GM12875 (cell line): ENCODE results near the gene IL1RAPL1.

Experiments
- H3K4me3 ChIP-seq: one replicate; pipeline ENCODE4 v1.5.1; 2011; ENCODE audit warnings: low read depth, low read length, control low read depth
- TF ChIP-seq, protein P1 (sequence below): IDR thresholded peaks from 2 replicates; pipeline ENCODE4 v1.5.1; 2011; ENCODE audit warnings: low read depth, mild to moderate bottlenecking, control low read depth, inconsistent platforms, low read length, moderate library complexity, borderline replicate concordance; ENCODE audit not compliant: insufficient read depth

Gene IL1RAPL1

DNA sequence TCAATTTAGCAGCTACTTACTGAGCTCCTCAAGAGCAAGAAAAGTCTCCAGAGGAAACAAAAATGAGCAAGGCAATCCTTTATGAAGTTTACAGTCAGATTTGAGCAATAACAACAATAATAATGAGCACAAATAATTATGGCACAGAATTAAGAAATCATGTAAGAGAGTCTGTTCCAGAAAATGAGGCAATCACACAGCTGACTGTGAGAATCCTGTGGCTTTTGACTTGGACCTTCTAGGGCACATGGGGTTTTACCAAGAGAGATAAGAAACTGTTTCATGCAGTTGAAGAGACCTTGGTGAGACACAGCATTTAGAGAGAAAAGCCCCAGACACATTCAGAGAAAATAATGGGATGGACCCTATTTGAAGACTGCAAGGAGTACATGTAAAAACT lies 1265.5 kb downstream of the IL1RAPL1 start:
- no peak overlapping the region for H3K4me3 ChIP-seq
- TF ChIP-seq, protein P1, sequence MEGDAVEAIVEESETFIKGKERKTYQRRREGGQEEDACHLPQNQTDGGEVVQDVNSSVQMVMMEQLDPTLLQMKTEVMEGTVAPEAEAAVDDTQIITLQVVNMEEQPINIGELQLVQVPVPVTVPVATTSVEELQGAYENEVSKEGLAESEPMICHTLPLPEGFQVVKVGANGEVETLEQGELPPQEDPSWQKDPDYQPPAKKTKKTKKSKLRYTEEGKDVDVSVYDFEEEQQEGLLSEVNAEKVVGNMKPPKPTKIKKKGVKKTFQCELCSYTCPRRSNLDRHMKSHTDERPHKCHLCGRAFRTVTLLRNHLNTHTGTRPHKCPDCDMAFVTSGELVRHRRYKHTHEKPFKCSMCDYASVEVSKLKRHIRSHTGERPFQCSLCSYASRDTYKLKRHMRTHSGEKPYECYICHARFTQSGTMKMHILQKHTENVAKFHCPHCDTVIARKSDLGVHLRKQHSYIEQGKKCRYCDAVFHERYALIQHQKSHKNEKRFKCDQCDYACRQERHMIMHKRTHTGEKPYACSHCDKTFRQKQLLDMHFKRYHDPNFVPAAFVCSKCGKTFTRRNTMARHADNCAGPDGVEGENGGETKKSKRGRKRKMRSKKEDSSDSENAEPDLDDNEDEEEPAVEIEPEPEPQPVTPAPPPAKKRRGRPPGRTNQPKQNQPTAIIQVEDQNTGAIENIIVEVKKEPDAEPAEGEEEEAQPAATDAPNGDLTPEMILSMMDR = no peak

GRCh38 chrX:29858714-29859113 lies 1271.5 kb downstream of the IL1RAPL1 start:
- TF ChIP-seq, protein P1 = no peak
- no peak overlapping the region for H3K4me3 ChIP-seq

DNA sequence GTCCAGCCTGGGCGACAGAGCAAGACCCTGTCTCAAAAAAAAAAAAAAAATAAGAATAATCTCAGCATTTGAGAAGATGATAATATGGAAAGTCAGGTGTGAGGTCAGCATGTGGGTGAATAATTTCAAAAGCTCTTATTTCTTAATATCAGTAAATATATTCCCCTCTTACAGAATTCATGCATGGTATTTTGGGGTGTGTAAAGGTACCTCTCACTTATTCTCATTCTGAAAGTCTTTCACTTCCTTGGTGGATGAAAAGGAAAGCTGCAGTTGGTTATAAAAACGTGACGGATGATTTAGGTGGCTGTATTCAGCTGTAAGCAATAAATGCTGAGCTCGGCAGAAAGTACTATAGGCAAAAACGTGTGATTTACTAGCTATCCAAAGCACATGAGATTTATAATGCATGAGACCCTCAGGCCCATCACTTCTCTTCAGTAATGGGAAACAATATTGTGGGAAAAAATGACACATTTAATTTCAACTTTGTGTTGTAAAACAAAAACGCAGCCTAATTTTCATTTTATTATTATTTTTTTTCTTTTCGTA lies 1275.0 kb downstream of the IL1RAPL1 start:
- H3K4me3 ChIP-seq = no peak overlapping the region
- TF ChIP-seq, protein P1 = no peak

- no peak overlapping the region for H3K4me3 ChIP-seq
- TF ChIP-seq, protein P1 = no peak
Observed at GRCh38 chrX:29867971-29868370, 1280.7 kb downstream of the IL1RAPL1 start.

- no peak overlapping the region for H3K4me3 ChIP-seq
- TF ChIP-seq, protein P1 = no peak
Observed at GRCh38 chrX:29869837-29870236, 1282.6 kb downstream of the IL1RAPL1 start.

- TF ChIP-seq, protein P1 = no peak
- H3K4me3 ChIP-seq = no peak overlapping the region
Observed at GRCh38 chrX:29870608-29871007, 1283.4 kb downstream of the IL1RAPL1 start.

DNA sequence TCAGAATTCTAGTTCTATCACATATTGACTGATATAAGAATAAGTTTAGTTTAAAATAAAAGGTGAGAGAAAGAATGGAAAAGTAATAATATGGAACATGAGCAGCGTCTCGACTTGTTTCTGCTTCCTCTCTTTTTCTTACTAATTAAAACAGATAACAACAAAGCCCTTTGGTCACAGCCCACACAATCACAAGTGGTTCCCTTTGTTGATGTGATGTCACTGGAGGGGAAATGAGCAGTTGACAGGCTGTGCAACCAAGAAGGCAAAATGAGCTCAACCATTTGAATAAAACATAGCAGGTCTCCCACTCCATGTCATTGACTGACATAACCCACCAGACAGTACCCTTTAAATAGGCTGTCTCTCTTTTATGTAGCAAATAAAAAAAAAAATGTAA lies 1285.6 kb downstream of the IL1RAPL1 start:
- H3K4me3 ChIP-seq = no peak overlapping the region
- TF ChIP-seq, protein P1 = no peak
